ENCODE results near the gene HMX2.
"Not testable (repeated sequence)": the region's sequence is repeated elsewhere in the genome, so short reads cannot be mapped to it uniquely, and the experiment has no call there.

The HMX2 gene

DNA sequence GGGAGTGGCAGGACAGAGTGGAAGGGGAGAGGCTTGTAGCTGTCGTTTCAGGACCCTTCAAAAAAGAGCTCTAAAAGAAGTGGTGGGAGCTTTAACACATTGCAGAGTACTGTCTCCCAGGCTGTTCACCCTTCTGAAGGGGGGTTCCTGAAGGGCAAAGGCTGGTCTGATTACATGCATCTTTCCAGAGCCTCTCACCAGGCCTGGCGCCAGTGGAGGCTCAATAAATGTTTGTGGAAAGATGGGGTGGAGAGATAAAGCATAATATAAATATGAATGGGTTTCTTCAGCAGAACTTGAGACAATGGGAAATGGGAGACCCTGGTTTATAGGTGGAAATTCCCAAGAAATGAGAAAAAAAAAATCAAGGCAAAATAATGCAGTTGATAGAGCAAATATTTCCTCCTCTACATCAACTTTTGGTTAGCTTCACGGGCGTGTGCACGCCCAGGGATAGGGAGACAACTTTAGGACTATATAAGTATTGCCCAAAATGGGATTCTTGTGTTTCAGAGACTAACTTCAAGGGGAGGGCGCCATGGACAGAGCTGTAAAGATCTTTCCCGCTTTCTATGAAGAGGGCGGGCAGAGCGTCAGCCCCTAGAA lies 5.7 kb downstream of the HMX2 start:
- no peak for FAIRE-seq

DNA sequence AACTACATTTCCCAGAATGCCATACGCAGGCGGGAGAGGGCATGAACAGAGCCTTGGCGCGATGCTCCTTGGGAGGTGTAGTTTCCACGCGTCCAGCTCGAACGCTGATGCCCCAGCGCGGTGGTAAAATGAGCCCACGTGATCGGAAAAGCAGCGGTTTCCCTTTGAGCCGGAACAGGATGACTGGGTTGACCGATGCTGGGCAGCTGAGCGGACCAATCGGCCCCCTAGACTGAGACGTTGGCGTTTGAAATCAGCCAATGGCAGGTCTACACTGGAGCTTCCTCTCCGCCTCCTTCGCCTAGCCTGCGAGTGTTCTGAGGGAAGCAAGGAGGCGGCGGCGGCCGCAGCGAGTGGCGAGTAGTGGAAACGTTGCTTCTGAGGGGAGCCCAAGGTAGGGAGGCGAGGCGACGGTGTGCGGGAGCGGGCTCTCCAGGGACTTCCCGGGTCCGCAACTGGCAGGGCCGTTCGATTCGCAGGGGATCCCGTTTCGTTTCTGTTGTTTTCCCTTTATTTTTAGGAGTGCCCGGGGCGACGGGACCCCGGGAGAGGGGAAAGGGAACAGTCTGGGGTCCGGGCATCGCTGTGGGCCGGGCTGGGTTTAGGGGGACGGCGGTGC lies 6.3 kb downstream of the HMX2 start, which contains the start of gene BUB3:
TSS of gene BUB3 (plus strand) at position 311 of the 619 bp plus-strand sequence. CDS start 516 bp downstream, outside the sequence.
- peak; percentile 99 for FAIRE-seq

DNA sequence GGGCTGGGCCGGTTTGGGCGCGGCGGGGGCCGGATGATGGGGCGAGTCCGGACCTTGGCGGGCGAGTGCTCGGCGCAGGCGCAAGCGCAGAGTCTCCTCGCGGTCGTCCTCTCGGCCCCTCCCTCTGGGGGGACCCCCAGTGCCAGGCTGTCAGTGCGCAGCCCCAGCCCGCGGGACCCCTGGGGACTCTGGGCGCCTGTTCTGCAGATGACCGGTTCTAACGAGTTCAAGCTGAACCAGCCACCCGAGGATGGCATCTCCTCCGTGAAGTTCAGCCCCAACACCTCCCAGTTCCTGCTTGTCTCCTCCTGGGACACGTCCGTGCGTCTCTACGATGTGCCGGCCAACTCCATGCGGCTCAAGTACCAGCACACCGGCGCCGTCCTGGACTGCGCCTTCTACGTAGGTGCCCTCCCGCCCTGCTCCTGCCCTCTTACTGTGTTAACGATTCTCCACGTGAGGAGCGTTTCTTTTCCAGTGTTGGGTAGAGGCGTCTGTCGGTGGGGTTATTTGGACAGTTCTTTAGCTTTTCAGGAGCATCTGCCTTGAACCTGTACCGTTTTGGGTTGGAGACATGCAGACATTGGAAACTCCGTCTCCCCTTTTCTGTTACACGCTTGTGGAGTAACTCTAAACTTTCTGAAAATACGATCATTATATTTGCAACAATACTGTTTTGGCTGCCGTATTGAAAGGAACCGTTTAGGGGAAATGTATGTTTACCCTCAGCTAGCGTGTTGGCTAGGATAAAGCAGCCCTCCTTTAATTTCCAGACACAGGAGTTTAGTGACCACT lies 7.0 kb downstream of the HMX2 start:
- FAIRE-seq, result no peak

DNA sequence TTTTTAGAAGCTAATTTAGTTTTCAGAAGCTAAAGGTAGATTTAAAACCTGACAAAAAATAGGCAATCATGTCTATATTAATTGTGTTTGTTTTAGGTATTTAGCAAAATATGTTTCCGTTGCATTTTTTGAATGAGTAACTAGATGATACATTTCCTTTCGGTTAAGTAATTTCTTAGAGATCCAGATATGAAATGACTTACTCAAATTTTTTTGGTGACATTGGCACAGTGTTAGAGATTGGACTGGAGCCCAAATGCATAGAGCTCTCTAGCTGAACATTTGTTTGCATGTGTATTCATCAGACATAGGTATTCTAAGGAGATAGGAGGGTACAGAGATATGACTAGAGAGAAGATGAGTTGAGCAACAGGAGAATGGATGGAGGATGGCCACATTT lies 8.1 kb downstream of the HMX2 start:
- no peak for FAIRE-seq

DNA sequence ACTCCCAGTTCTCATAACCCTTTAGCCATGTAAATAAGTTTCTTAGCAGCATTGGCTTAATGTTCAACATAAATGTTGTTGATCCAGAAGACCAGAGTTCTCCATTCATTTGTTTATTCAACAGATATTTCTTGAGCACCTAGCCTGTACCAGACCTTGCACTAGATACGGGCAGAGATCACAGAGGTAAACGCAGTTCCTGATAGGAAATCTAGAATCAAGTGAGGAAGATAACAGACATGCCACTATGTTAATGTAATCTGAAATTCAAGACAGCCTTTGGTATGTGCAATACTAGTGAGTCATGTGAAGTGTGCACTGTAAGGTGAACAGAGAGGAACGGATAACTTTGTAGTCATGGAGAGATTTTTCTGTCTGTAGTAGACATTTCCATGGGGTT lies 9.3 kb downstream of the HMX2 start:
- no peak for FAIRE-seq

DNA sequence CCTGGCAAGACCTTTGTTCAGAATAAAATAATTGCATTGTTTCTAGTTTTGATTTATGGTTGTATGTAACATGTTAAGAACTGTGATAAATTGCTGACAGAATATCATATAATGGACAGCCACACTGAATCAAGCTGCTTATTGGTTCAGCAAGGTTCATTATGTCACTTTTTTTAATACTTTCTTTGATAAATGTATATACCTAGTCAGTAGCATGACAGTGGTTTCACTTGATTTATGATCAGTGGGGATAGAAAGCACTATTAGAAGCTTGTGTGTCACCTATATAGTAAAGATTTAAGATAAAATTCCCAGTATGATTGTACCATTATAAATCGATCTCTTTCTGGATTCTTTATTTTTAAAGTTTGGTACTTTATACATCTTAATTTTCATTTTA lies 10.7 kb downstream of the HMX2 start:
- FAIRE-seq, result peak; percentile 63

DNA sequence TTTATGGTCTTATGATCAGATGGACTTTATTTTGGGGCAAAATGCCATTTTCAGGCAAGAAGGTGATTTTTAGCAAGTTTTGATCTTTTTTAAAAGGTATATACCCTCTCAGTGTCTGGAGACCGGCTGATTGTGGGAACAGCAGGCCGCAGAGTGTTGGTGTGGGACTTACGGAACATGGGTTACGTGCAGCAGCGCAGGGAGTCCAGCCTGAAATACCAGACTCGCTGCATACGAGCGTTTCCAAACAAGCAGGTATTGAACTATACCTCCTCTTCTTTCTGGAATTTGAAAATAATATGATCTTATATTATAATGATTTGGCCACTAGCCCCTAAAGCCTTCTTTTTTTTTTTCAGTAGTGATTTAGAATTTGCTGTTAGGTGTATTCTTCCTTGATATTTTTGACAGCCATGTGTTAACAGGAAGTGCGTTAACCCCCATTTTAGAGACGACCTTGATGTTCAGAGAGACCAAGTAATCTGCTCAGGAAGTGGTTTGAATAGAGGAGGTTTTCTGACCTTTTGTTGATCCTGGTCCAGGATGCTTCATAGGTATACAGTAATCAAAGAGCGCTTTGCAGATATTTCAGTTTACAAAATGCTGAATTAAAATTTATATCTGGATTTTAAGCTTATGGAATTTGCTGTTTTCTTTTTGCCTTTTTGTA lies 12.5 kb downstream of the HMX2 start:
- FAIRE-seq, result no peak

DNA sequence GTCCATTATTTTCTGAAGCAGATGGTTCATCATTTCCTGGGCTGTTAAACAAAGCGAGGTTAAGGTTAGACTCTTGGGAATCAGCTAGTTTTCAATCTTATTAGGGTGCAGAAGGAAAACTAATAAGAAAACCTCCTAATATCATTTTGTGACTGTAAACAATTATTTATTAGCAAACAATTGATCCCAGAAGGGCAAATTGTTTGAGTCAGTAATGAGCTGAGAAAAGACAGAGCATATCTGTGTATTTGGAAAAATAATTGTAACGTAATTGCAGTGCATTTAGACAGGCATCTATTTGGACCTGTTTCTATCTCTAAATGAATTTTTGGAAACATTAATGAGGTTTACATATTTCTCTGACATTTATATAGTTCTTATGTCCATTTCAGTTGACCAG lies 16.4 kb downstream of the HMX2 start:
- no peak for FAIRE-seq

DNA sequence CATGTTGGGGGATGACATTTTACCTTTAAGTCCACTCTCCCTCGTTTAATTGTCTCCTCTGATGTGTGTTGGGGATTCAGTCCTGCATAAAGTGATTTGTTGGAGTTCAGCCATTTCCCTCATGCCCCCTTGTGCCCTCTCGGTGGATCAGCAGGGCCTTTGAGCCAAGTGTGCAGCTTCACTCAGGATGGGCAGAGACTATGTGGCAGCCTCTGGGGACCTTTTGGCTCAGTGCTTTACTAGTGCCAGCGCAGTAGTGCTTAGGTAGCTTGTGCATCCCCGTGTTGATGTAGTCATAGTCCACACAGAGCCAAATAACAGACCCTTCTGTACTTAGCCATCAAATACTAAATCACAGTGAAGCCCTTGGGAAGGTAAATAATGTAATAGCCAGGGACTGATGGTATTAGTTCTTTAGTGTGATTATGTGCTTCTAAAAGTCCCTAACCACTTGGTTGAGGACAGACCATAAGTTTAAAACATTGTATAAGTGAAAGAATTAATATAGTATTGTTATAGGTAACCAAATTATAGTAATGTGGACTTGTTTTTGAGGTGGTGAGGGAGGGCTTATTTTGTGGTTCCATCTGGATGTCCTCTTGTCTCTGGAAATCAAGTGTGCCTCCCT lies 17.6 kb downstream of the HMX2 start:
- no peak for FAIRE-seq

DNA sequence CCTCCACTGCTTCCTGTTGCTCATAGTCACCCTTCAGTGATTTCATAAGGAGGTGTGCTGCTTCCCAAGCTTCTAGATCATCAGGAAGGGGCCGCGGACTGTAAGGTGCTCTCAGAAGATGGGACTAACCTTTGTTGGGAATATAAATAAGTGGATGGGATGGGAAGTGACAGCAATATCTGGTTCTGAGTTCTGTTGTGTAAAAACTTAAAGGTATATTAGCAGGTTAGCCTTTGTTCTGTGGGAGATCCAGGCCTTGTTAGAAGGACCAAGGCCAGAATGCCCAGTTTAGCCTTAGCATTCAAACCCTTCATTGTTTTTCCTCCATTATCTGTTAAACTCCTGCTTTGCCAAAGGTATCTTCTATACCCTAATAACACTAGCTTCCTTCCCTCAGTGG lies 18.7 kb downstream of the HMX2 start:
- FAIRE-seq, result no peak

DNA sequence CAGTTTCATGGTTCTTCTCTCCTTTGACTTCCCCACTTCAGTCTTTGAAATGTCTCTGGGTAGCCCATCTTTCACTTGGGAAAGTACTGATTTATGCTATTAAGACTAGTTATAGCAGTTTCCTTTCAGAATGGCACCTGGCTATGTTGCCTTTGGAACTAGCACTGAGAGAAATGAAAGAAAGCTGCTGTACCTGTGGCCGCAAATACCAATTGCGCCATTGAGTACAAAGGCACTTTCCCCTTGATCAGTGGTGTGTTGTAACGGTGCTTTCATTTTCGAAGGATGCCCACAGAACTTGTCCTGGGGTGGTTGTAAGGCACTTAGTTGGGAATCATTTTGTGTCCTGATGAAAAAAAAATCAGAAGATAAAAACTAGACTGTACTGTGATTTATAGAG lies 23.0 kb downstream of the HMX2 start:
- FAIRE-seq, result no peak

DNA sequence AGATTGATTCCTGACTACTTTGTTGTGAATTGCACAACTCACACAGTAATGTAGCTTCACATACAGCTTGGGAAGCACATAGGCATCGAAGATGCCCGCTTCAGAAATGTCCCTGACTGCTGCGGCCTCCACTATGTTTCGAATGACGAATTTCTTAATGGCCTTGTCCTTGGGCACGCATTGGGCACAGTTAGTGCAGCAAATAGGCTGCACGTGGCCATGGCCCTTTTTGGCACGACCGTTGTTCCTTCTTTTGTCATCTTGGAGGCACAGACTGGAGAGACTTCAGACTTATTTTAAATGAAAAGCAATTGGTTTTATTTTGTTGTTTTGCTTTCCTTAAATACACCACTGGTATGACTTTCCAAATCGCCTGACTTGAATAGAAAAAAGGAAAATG lies 23.7 kb downstream of the HMX2 start:
- not testable (repeated sequence) for FAIRE-seq

DNA sequence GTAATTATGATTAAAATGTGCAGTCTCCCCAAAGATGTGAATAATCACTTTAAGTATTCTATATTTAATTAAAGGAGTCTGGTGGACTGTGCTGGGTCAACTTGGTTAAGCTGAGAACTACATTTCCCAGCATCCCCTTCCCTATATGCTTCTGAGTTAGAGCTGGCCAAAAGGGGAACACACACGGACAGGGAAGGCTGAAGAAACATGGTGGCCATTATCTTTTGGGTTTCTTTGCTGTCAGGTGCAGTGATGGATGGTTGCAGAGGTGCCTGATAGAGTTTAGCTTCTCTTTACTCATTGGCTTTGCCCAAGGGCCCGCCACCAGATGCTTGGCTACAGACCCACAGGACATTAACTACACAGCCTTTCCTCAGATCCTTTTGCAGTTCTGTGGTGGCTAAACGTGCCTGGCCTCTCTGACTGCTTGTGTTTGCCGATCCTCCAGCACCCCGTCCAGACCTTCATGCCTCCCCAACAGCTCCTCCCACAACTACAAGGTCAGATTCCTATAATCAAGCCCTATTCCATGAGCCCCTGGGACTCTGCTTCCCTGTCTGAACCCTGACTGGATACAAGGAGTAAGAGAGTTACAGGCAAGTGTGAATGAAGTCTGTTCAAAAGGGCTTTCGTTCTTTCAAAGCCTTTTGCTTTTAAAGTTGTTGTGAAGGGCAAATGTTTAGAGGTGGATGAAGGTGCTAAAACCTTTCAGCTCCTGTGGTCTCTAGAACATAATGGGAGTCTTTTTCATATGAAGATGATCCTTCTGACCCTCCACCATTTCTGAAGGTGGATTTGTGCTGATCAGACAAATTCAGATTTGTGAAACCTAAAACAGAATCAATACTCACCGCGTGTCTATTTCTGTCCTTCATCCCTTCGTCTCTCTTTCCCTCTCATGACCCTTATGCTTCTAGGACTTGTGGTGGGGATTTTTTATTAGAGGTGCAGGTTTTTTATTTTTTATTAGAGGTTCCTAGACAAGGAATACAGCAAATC lies 27.8 kb downstream of the HMX2 start:
- no peak for FAIRE-seq

DNA sequence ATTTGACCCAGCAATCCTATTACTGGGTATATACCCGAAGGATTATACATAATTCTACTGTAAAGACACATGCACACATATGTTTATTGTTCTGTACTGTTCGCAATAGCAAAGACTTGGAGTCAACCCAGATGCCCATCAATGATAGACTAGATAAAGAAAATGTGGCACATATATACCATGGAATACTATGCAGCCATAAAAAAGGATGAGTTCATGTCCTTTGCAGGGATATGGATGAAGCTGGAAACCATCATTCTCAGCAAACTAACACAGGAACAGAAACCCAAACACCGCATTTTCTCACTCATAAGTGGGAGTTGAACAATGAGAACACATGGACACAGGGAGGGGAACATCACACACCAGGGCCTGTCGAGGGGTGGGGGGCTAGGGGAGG lies 30.5 kb downstream of the HMX2 start:
- FAIRE-seq, result not testable (repeated sequence)

DNA sequence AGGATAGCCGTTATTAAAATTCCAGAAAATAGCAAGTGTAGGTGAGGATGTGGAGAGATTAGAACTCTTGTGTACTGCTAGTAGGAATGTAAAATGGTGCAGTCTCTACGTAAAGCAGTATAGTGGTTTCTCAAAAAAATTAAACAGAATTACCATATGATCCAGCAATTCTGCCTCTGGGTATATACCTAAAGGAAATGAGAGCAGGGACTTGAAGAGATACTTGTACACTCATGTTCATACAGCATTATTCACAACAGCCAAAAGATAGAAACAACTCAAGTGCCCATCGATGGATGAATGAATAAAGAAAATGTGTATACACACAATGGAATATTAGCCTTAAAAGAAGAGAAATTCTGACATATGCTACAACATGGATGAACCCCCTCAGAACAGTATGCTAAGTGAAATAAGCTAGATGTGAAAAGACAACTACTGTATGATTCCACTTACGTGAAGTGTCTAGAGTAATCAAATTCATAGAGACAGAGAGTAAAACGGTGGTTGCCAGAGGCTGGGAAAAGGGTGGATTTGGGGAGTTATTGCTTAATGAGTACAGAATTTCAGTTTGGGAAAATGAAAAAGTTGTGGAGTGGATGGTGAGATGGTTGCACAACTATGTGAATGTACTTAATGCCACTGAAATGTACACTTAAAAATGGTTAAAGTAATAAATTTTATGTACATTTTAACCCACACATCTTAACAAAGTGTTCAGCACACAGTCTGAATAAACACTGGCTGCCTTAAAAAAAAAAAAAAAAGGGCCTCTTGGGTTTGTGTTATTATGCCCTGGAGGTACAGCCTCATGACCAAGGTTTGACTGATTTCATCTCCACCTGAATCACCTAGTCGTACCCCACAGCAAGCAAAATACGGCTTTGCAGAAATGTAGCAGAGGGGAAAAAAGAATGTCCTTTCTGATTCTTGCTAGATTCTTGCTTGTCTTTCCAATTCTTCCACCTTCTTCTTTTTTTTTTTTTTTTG lies 32.5 kb downstream of the HMX2 start:
- no peak for FAIRE-seq

DNA sequence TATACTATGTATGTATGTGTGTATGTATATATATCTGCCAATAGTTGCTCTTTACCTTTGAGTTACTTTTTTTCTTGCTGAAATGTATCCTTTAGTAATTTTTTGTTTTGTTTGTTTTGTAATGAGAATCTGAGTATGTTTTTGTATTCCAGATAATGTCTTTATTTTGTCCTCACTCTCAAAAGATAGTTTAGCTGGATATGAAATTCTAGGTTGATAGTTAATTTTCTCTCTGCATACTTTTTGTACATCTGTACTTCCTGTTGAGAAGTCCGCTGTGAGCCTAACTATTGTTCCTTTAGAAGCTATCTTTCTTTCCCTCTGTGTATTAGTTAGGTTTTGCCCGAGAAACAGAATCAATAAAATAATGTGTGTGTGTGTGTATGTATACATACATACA lies 35.8 kb downstream of the HMX2 start:
- FAIRE-seq, result peak; percentile 90

DNA sequence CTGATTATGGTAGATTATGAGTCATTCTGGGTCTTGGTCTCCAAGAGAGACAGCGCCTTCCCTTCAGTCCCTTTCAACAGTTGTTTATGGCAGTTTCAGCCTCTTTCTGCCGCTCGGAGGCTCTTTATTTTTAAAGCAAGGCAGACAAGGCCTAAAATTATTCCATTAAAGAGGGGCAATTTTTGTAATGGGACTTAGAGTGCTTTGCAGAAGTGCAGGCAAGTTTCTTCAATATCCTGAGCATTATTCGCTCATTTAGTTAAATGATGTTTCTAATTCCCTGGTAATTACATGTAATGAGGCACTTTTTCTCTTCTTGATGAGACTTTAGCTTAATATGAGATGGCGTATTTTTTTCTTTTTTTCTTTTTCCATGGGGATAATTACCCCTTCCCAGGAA lies 39.8 kb downstream of the HMX2 start:
- FAIRE-seq, result no peak

DNA sequence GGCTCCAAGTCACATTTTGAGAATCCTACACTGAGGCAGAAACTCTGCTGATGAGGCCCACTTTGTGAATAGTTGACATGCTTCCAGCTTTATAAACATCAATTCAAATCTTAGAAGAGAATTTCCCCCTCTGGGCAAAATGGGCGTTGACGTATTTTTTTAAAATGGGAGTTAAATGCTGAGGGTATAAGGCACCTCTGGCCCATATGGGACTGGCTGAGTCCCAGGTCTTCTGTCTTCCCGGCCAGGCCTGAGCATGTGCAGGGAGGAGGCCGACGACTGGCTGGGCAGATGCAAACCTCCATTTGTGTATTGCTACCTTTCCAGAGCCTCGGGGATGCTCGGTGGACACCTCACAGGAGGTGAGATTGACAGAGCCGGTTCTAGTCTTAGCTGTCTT lies 44.0 kb downstream of the HMX2 start:
- no peak for FAIRE-seq

DNA sequence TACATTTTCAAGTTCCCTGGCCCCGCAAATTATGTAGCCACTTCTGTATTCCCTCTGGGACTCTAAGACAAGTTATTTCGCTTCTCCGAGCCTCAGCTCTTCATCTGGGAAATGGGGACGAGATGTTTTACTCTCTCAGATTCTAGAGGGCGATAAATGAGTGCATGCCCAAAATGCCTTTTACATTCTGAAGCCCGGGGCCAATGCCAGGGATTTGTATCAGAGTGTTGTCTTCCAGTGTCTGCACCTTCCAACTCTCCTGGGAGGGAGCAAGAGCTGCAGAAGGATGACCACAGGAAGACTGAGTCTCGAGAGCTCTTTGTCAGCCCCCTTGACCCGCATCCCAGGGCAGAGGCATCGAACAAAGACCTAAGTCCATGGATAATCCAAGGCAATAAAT lies 46.1 kb downstream of the HMX2 start:
- no peak for FAIRE-seq
